ENCODE measurements around the gene MANF.

Gene MANF

GRCh38 chr3:51384726-51385473 is at the start of gene MANF:
MANF (plus strand) TSS chr3:51385291; CDS start chr3:51385343, 52 bp downstream.
- H3K36me3 Mint-ChIP-seq (ENCODE audit: low read depth) = peaks cover 70% of the 10 kb centered on the region
- H3K4me1 Mint-ChIP-seq (ENCODE audit: low read depth) = peaks cover 46% of the 10 kb centered on the region
- no peaks in the 10 kb centered on the region for H3K9me3 Mint-ChIP-seq
- H3K4me3 Mint-ChIP-seq = peak within 1 kb of the TSS; percentile 100
- peak; percentile 96 for DNase-seq
- no peaks in the 10 kb centered on the region for H3K27me3 Mint-ChIP-seq
- H3K27ac Mint-ChIP-seq = peak within 1 kb of the TSS; percentile 99

- H3K27me3 Mint-ChIP-seq = no peaks in the 10 kb centered on the region
- H3K4me3 Mint-ChIP-seq = no peak overlapping the region
- DNase-seq = no peak
- H3K9me3 Mint-ChIP-seq = no peaks in the 10 kb centered on the region
- H3K36me3 Mint-ChIP-seq (ENCODE audit: low read depth) = no peaks in the 10 kb centered on the region
- no peak overlapping the region for H3K27ac Mint-ChIP-seq
- peaks cover 3% of the 10 kb centered on the region for H3K4me1 Mint-ChIP-seq (ENCODE audit: low read depth)
These were observed 48.8 kb upstream of the MANF start for GRCh38 chr3:51336261-51336660.

GRCh38 chr3:51337666-51338065 is 47.4 kb upstream of the MANF start:
- no peak overlapping the region for H3K27ac Mint-ChIP-seq
- DNase-seq = no peak
- H3K27me3 Mint-ChIP-seq = no peaks in the 10 kb centered on the region
- peaks cover 3% of the 10 kb centered on the region for H3K4me1 Mint-ChIP-seq (ENCODE audit: low read depth)
- H3K36me3 Mint-ChIP-seq (ENCODE audit: low read depth) = no peaks in the 10 kb centered on the region
- H3K4me3 Mint-ChIP-seq = no peak overlapping the region
- H3K9me3 Mint-ChIP-seq = no peaks in the 10 kb centered on the region

DNA sequence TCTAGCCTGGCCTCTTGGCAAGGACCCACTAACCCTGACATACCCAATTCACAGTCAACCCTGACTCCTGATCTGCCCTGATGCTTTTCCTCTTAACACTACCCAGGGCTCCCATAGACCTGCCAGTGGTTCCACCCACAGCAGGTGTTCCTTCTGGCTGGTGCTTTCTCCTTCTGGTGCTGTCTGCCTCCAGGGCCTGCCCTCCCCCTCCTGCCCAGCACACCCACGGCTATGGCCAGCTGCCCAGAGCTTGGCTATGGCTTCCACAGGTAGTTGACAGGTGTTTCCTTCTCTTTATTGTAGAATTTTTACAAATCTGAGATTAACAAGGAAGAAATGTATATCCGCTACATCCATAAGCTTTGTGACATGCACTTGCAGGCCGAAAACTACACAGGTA is 46.5 kb upstream of the MANF start:
- H3K4me1 Mint-ChIP-seq (ENCODE audit: low read depth) = peaks cover 3% of the 10 kb centered on the region

DNA sequence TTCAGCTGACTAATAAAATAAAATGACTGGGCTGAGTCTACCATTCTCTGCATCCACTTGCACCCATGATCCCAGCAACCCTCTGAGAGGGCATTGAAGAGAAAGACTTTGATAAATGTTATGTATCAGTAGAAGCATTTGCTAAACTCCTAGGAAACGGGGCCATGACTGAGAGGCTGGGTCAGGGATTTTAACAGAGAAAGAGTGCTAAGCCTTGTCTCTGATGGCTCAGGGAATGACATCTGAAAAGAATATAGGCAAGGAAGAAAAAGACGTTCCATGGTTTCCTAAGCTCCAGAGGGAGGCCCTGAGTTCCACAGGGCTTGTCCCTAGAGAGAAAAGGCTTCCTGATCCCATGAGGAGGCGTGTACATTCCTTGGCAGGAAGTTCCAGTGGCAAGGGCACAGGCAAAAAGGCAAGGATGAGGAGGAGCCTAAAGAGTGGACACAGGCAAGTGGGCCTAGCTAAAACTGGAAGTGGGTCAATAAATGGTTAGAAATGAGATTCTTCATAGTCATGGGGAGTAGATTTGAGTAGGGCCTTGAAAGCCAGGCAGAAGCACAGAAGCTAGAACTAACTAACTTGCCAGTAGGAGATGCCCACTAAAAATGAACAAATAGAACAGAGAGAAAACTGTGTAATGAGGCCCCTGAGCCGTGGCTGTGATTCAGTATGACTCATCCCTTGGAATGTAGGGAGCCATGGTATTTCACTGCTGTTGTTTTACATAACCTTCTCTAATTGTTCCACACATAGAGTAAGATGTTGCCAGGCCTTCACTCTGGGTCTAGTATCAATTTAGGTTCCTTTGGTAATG is 44.9 kb upstream of the MANF start:
- DNase-seq = no peak
- Mint-ChIP-seq H3K36me3 (ENCODE audit: low read depth) (no peaks in the 10 kb centered on the region), H3K27ac (no peak overlapping the region), H3K9me3 (no peaks in the 10 kb centered on the region), H3K4me1 (ENCODE audit: low read depth) (peaks cover 3% of the 10 kb centered on the region), H3K4me3 (no peak overlapping the region), H3K27me3 (no peaks in the 10 kb centered on the region)

More for the DNA sequence above, 46.5 kb upstream of the MANF start:
- Mint-ChIP-seq H3K9me3 (no peaks in the 10 kb centered on the region), H3K27ac (no peak overlapping the region), H3K27me3 (no peaks in the 10 kb centered on the region), H3K36me3 (ENCODE audit: low read depth) (no peaks in the 10 kb centered on the region), H3K4me3 (no peak overlapping the region)
- DNase-seq = no peak

DNA sequence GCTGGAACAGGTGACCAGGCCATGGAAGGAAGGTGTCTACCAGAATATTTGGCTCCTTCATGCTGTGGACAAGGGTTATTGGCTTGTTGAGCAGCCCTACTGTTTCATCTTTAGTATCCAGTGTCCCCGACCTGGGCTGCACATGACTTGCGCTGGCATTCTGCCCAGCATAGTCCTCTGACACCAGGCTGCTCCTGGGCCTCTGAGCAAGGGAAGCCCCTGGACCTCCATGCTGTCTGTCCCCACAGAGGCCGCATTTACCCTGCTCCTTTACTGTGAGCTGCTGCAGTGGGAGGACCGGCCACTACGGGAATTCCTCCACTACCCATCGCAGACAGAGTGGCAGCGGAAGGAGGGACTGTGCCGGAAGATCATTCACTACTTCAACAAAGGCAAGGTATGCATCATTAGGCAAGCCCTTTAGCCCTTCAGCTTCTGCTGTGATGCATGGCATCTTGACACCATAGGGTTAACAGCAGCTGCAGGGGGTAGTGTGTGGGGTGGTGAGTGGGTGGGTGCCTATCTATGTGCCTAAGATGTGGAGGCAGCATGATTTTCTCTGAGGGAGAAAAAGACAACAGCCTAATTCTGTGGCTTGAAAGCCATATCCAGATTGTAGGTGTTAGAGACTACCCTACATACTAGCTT is 44.0 kb upstream of the MANF start:
- Mint-ChIP-seq H3K4me1 (ENCODE audit: low read depth) (peaks cover 3% of the 10 kb centered on the region), H3K4me3 (no peak overlapping the region)

GRCh38 chr3:51343918-51344687 is 41.0 kb upstream of the MANF start:
- Mint-ChIP-seq H3K27ac (no peak overlapping the region), H3K36me3 (ENCODE audit: low read depth) (no peaks in the 10 kb centered on the region), H3K4me1 (ENCODE audit: low read depth) (peaks cover 3% of the 10 kb centered on the region), H3K27me3 (peaks cover 5% of the 10 kb centered on the region), H3K9me3 (no peaks in the 10 kb centered on the region), H3K4me3 (no peak overlapping the region)
- no peak for DNase-seq

More for the DNA sequence above, 44.0 kb upstream of the MANF start:
- H3K36me3 Mint-ChIP-seq (ENCODE audit: low read depth) = no peaks in the 10 kb centered on the region
- DNase-seq = no peak
- no peak overlapping the region for H3K27ac Mint-ChIP-seq
- H3K9me3 Mint-ChIP-seq = no peaks in the 10 kb centered on the region
- H3K27me3 Mint-ChIP-seq = no peaks in the 10 kb centered on the region

GRCh38 chr3:51350751-51351150 is 34.3 kb upstream of the MANF start:
- no peaks in the 10 kb centered on the region for H3K4me1 Mint-ChIP-seq (ENCODE audit: low read depth)
- no peak overlapping the region for H3K27ac Mint-ChIP-seq
- peaks cover 5% of the 10 kb centered on the region for H3K27me3 Mint-ChIP-seq
- no peaks in the 10 kb centered on the region for H3K36me3 Mint-ChIP-seq (ENCODE audit: low read depth)
- no peak overlapping the region for H3K4me3 Mint-ChIP-seq
- no peaks in the 10 kb centered on the region for H3K9me3 Mint-ChIP-seq
- DNase-seq = no peak

DNA sequence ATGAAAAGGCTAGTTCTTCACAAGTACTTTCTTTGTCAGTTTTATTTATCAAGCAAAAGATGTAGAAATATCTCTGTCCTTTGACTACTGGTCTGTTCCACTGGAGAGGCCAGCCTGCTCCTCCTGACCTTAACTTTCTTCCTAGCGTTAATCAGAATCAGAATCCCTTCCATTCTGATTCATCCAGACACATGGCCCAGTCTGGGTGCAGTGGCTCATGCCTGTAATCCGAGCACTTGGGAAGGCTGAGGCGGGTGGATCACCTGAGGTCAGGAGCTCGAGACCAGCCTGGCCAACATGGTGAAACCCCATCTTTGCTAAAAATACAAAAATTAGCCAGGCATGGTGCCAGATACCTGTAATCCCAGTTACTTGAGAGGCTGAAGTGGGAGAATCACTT is 32.0 kb upstream of the MANF start:
- Mint-ChIP-seq H3K36me3 (ENCODE audit: low read depth) (no peaks in the 10 kb centered on the region), H3K27me3 (no peaks in the 10 kb centered on the region), H3K27ac (no peak overlapping the region), H3K9me3 (no peaks in the 10 kb centered on the region), H3K4me3 (no peak overlapping the region), H3K4me1 (ENCODE audit: low read depth) (no peaks in the 10 kb centered on the region)
- no peak for DNase-seq

DNA sequence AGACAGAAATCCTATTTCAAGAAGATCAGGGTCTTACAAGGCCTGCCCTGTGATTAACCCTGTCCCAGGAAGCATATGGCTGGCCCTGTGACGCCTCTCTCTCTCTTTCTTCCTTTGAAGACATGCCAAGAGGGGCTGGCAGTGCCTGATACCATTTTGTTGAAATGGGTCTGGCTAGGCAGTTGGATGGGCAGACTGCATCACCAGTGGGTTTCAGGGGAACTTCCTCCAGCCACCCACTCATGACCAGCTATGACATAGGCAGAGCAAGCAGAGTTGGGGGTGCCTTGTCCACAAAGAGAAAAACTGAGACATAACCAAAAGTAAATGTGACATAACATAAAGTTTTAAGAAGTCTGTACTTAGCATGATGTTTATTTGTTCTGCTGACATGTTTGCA is 31.4 kb upstream of the MANF start:
- no peaks in the 10 kb centered on the region for H3K36me3 Mint-ChIP-seq (ENCODE audit: low read depth)
- H3K27me3 Mint-ChIP-seq = no peaks in the 10 kb centered on the region
- H3K4me1 Mint-ChIP-seq (ENCODE audit: low read depth) = no peaks in the 10 kb centered on the region

DNA sequence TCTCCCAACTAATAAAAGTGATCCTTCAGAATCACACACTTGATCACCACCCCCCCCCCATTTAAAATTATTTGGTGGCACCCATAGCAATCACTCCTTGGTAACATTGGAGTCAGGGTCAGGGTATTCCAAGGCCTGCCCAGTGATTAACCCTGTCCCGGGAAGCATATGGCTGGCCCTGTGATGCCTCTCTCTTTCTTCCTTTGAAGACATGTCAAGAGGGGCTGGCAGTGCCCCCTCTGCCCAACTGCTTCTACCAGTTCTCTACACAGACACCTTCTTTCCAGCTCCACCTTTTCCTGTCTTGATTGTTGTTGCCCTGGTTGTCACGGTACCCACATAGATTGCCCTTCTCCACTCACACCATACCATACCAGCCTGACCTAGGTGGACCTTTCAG is 30.9 kb upstream of the MANF start:
- H3K4me1 Mint-ChIP-seq (ENCODE audit: low read depth) = no peaks in the 10 kb centered on the region
- no peaks in the 10 kb centered on the region for H3K27me3 Mint-ChIP-seq
- no peak overlapping the region for H3K4me3 Mint-ChIP-seq
- H3K36me3 Mint-ChIP-seq (ENCODE audit: low read depth) = no peaks in the 10 kb centered on the region
- no peak for DNase-seq
- H3K27ac Mint-ChIP-seq = no peak overlapping the region
- H3K9me3 Mint-ChIP-seq = no peaks in the 10 kb centered on the region

More for the DNA sequence above, 31.4 kb upstream of the MANF start:
- DNase-seq = no peak
- no peak overlapping the region for H3K4me3 Mint-ChIP-seq
- H3K9me3 Mint-ChIP-seq = no peaks in the 10 kb centered on the region
- H3K27ac Mint-ChIP-seq = no peak overlapping the region

DNA sequence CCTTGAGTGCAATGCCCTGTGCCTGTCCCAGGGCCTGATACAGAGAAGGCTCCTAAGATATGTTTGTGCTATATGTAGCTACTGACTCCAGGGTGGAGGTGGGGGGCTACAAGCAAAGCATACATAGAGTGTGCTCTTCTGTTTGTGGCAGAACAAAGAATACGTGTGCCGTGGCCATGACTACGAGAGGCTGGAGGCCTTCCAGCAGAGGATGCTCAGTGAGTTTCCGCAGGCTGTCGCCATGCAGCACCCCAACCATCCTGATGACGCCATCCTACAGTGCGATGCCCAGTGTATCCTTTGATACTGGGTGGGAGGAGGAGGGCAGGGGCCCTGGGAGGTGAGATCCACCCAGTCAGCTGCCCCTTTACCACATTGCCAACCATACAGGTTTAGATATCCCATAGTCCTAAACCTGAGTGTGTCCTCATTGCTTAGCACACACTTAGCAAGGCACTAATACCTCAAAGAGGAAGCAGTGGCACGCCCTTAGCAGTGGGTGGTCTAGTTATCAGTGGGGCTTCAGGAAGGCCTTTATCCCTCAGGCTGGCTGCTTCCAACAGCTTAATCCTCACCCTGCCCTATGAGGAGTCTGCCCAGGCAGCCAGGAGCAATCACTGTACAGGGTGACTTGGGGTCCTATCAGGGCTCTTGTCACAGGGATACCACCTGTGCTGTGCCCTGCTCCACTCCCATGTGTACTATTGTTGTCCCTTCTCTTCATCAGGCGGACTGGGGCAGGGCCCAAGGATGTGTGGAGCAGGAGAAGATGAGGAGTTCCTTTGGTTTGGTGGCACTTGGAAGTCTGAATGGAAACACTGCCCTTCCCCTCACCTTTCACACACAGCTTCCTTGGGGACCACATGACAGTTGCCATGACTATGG is 30.1 kb upstream of the MANF start:
- H3K36me3 Mint-ChIP-seq (ENCODE audit: low read depth) = no peaks in the 10 kb centered on the region
- no peaks in the 10 kb centered on the region for H3K9me3 Mint-ChIP-seq
- no peaks in the 10 kb centered on the region for H3K27me3 Mint-ChIP-seq
- DNase-seq = no peak
- H3K27ac Mint-ChIP-seq = no peak overlapping the region
- H3K4me3 Mint-ChIP-seq = no peak overlapping the region
- no peaks in the 10 kb centered on the region for H3K4me1 Mint-ChIP-seq (ENCODE audit: low read depth)

GRCh38 chr3:51355891-51356578 is 29.1 kb upstream of the MANF start:
- Mint-ChIP-seq H3K27ac (no peak overlapping the region), H3K9me3 (no peaks in the 10 kb centered on the region), H3K4me3 (no peak overlapping the region), H3K27me3 (no peaks in the 10 kb centered on the region), H3K36me3 (ENCODE audit: low read depth) (no peaks in the 10 kb centered on the region), H3K4me1 (ENCODE audit: low read depth) (no peaks in the 10 kb centered on the region)
- DNase-seq = no peak
